OCI-LY1 (cell line): ENCODE measurements around the gene SYT9.

Experiments used
- CTCF ChIP-seq: fragments of 200-600 bp; sonication (generic), shearing (Covaris generic); IDR thresholded peaks from 2 replicates; pipeline ENCODE4 v1.5.1; 2017; ENCODE audit warnings: mild to moderate bottlenecking, antibody characterized with exemption, low read length, moderate library complexity, mixed read lengths
- EZH2 ChIP-seq: fragments of 200-600 bp; sonication (generic), shearing (Covaris generic); IDR thresholded peaks from 2 replicates; pipeline ENCODE4 v1.8.0; 2017; ENCODE audit warnings: borderline replicate concordance, mixed run types, mild to moderate bottlenecking, antibody characterized with exemption, low read length, moderate library complexity, mixed read lengths

GRCh38 chr11:7490535-7490934, 238.8 kb downstream of the SYT9 start:
- TF ChIP-seq CTCF (no peak), EZH2 (no peak)
